HEK293 (cell line): ENCODE measurements around the gene MLX.

ENCODE experiments used
- BCL11B ChIP-seq: fragments of 450-650 bp; formaldehyde crosslinking; IDR thresholded peaks from 2 replicates; pipeline ENCODE4 v1.5.1; 2016; ENCODE audit warnings: low read depth, missing biosample characterization, missing genetic modification characterization
- EGR2 ChIP-seq: fragments of 450-650 bp; formaldehyde crosslinking; IDR thresholded peaks from 2 replicates; pipeline ENCODE4 v1.5.1; 2016; ENCODE audit warnings: low read depth, missing biosample characterization, missing genetic modification characterization
- FEZF1 ChIP-seq: fragments of 450-650 bp; formaldehyde crosslinking; IDR thresholded peaks from 2 replicates; pipeline ENCODE4 v1.5.1; 2016; ENCODE audit warnings: missing biosample characterization, missing genetic modification characterization
- GFI1B ChIP-seq: fragments of 450-650 bp; formaldehyde crosslinking; IDR thresholded peaks from 2 replicates; pipeline ENCODE4 v1.5.1; 2016; ENCODE audit warnings: missing biosample characterization, missing genetic modification characterization
- KLF1 ChIP-seq: fragments of 450-650 bp; formaldehyde crosslinking; IDR thresholded peaks from 2 replicates; pipeline ENCODE4 v1.5.1; 2016; ENCODE audit warnings: missing biosample characterization, missing genetic modification characterization
- KLF17 ChIP-seq: fragments of 450-650 bp; formaldehyde crosslinking; IDR thresholded peaks from 2 replicates; pipeline ENCODE4 v1.5.1; 2016; ENCODE audit warnings: missing biosample characterization, missing genetic modification characterization
- MZF1 ChIP-seq: fragments of 450-650 bp; formaldehyde crosslinking; IDR thresholded peaks from 2 replicates; pipeline ENCODE4 v1.5.1; 2017; ENCODE audit warnings: missing biosample characterization, missing genetic modification characterization, borderline replicate concordance
- OSR2 ChIP-seq: fragments of 450-650 bp; formaldehyde crosslinking; IDR thresholded peaks from 2 replicates; pipeline ENCODE4 v1.5.1; 2016; ENCODE audit warnings: missing biosample characterization, missing genetic modification characterization
- REPIN1 ChIP-seq: fragments of 450-650 bp; formaldehyde crosslinking; IDR thresholded peaks from 2 replicates; pipeline ENCODE4 v1.5.1; 2017; ENCODE audit warnings: missing biosample characterization, missing genetic modification characterization, low read depth
- SCRT1 ChIP-seq: fragments of 450-650 bp; formaldehyde crosslinking; IDR thresholded peaks from 2 replicates; pipeline ENCODE4 v1.5.1; 2016; ENCODE audit warnings: missing biosample characterization, missing genetic modification characterization, borderline replicate concordance
- TSHZ1 ChIP-seq: fragments of 450-650 bp; formaldehyde crosslinking; IDR thresholded peaks from 2 replicates; pipeline ENCODE4 v1.5.1; 2016; ENCODE audit warnings: missing biosample characterization, missing genetic modification characterization, borderline replicate concordance
- WT1 ChIP-seq: fragments of 450-650 bp; formaldehyde crosslinking; IDR thresholded peaks from 2 replicates; pipeline ENCODE4 v1.5.1; 2016; ENCODE audit warnings: missing biosample characterization, missing genetic modification characterization
- ZBTB20 ChIP-seq: fragments of 450-650 bp; formaldehyde crosslinking; IDR thresholded peaks from 2 replicates; pipeline ENCODE4 v1.5.1; 2016; ENCODE audit warnings: missing biosample characterization, missing genetic modification characterization
- ZEB2 ChIP-seq: fragments of 450-650 bp; formaldehyde crosslinking; IDR thresholded peaks from 2 replicates; pipeline ENCODE4 v1.5.1; 2016; ENCODE audit warnings: missing biosample characterization, missing genetic modification characterization
- ZIC2 ChIP-seq: fragments of 450-650 bp; formaldehyde crosslinking; IDR thresholded peaks from 2 replicates; pipeline ENCODE4 v1.5.1; 2016; ENCODE audit warnings: missing biosample characterization, missing genetic modification characterization
- ZNF10 ChIP-seq: fragments of 450-650 bp; formaldehyde crosslinking; IDR thresholded peaks from 2 replicates; pipeline ENCODE4 v1.5.1; 2017; ENCODE audit warnings: missing biosample characterization, missing genetic modification characterization
- ZNF112 ChIP-seq: fragments of 450-650 bp; formaldehyde crosslinking; IDR thresholded peaks from 2 replicates; pipeline ENCODE4 v1.5.0; 2017; ENCODE audit warnings: missing biosample characterization, missing genetic modification characterization
- ZNF155 ChIP-seq: fragments of 450-650 bp; formaldehyde crosslinking; IDR thresholded peaks from 2 replicates; pipeline ENCODE4 v1.5.1; 2016; ENCODE audit warnings: missing biosample characterization, missing genetic modification characterization
- ZNF16 ChIP-seq: fragments of 450-650 bp; formaldehyde crosslinking; IDR thresholded peaks from 2 replicates; pipeline ENCODE4 v1.5.1; 2016; ENCODE audit warnings: low read depth, missing biosample characterization, missing genetic modification characterization
- ZNF184 ChIP-seq: fragments of 450-650 bp; IDR thresholded peaks from 2 replicates; pipeline ENCODE4 v1.5.1; 2018; ENCODE audit warnings: missing biosample characterization, mild to moderate bottlenecking, missing genetic modification characterization
- ZNF2 ChIP-seq: fragments of 450-650 bp; formaldehyde crosslinking; IDR thresholded peaks from 2 replicates; pipeline ENCODE4 v1.5.1; 2016; ENCODE audit warnings: missing biosample characterization, missing genetic modification characterization
- ZNF214 ChIP-seq: fragments of 450-650 bp; formaldehyde crosslinking; IDR thresholded peaks from 2 replicates; pipeline ENCODE4 v1.5.1; 2017; ENCODE audit warnings: missing biosample characterization, mild to moderate bottlenecking, missing genetic modification characterization, borderline replicate concordance
- ZNF23 ChIP-seq: fragments of 450-650 bp; formaldehyde crosslinking; IDR thresholded peaks from 2 replicates; pipeline ENCODE4 v1.5.1; 2016; ENCODE audit warnings: missing biosample characterization, missing genetic modification characterization, borderline replicate concordance
- ZNF248 ChIP-seq: fragments of 450-650 bp; formaldehyde crosslinking; IDR thresholded peaks from 2 replicates; pipeline ENCODE4 v1.5.1; 2017; ENCODE audit warnings: missing biosample characterization, missing genetic modification characterization
- ZNF324 ChIP-seq: fragments of 450-650 bp; formaldehyde crosslinking; IDR thresholded peaks from 2 replicates; pipeline ENCODE4 v1.5.1; 2016; ENCODE audit warnings: missing biosample characterization, missing genetic modification characterization
- ZNF391 ChIP-seq: fragments of 450-650 bp; formaldehyde crosslinking; IDR thresholded peaks from 2 replicates; pipeline ENCODE4 v1.5.1; 2016; ENCODE audit warnings: low read depth, missing biosample characterization, missing genetic modification characterization, borderline replicate concordance
- ZNF416 ChIP-seq: fragments of 450-650 bp; formaldehyde crosslinking; IDR thresholded peaks from 2 replicates; pipeline ENCODE4 v1.5.1; 2016; ENCODE audit warnings: missing biosample characterization, missing genetic modification characterization
- ZNF514 ChIP-seq: fragments of 450-650 bp; formaldehyde crosslinking; IDR thresholded peaks from 2 replicates; pipeline ENCODE4 v1.5.1; 2016; ENCODE audit warnings: missing biosample characterization, missing genetic modification characterization
- ZNF529 ChIP-seq: fragments of 450-650 bp; formaldehyde crosslinking; IDR thresholded peaks from 2 replicates; pipeline ENCODE4 v1.5.1; 2017; ENCODE audit warnings: missing genetic modification characterization, missing biosample characterization; ENCODE audit not compliant: insufficient replicate concordance
- ZNF555 ChIP-seq: fragments of 450-650 bp; formaldehyde crosslinking; conservative IDR thresholded peaks from 2 replicates; pipeline ENCODE4 v1.5.1; 2017; ENCODE audit warnings: missing biosample characterization, mild to moderate bottlenecking, missing genetic modification characterization, inconsistent platforms
- ZNF624 ChIP-seq: fragments of 450-650 bp; formaldehyde crosslinking; IDR thresholded peaks from 2 replicates; pipeline ENCODE4 v1.5.1; 2017; ENCODE audit warnings: missing biosample characterization, missing genetic modification characterization
- ZNF658 ChIP-seq: fragments of 450-650 bp; formaldehyde crosslinking; IDR thresholded peaks from 2 replicates; pipeline ENCODE4; 2016; ENCODE audit warnings: missing biosample characterization, missing genetic modification characterization
- ZNF837 ChIP-seq: fragments of 450-650 bp; formaldehyde crosslinking; IDR thresholded peaks from 2 replicates; pipeline ENCODE4 v1.5.1; 2016; ENCODE audit warnings: missing biosample characterization, missing genetic modification characterization
- ZNF843 ChIP-seq: fragments of 450-650 bp; formaldehyde crosslinking; IDR thresholded peaks from 2 replicates; pipeline ENCODE4 v1.5.1; 2016; ENCODE audit warnings: missing biosample characterization, missing genetic modification characterization
- TF ChIP-seq, protein P1 (sequence below): IDR thresholded peaks from 2 replicates; pipeline ENCODE4 v1.6.1; 2011; ENCODE audit warnings: mild to moderate bottlenecking, low read depth, low read length, borderline replicate concordance
- TF ChIP-seq, protein P2 (sequence below): fragments of 450-650 bp; IDR thresholded peaks from 2 replicates; pipeline ENCODE4 v1.5.1; 2018; ENCODE audit warnings: missing biosample characterization, mild to moderate bottlenecking, missing genetic modification characterization

MLX gene

DNA sequence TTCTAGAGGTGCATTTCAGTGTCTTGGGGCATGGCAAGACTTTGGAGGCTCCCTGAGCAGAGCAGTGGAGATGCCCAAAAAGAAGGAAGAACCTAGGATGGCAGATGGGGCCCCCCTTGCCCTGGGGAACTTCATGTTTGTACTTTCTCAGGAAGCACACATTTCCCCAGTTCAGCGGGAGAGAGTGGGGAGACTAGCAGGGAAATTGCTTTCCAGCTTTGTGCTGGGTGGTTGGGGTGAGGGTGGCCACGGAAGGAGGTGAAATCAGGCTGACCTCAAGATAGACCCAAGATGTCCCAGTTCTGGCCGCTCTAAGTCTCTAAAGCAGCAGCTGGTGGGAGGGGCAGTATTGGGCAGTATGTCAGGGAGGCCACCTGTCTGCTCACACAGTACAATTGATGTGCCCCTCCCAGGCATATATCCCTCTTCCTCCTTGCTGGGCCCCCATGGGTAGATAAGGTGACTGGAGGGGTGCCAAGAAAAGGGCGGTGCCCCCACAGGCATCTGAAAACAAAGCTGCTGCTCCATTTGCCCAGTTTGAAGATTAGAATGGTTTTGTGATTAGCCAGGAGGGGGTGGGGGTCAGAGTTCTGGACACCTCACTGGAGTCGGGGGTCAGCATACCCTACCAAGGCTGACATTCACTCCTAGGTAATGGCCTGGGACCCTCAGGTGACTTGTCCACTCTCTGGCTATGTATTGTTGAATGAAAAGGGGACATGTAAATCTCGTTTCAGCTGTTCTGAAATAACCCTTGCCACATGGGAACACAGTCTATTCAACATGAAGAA, 48.0 kb upstream of the MLX start (continued):
- TF ChIP-seq ZNF214 (tag by site-specific recombination) (no peak), ZNF324 (tag by site-specific recombination) (no peak), ZNF529 (tag by site-specific recombination) (no peak), ZEB2 (tag by site-specific recombination) (no peak), WT1 (tag by site-specific recombination) (no peak), ZNF555 (tag by site-specific recombination) (no peak), SCRT1 (tag by site-specific recombination) (no peak), GFI1B (no peak), EGR2 (tag by site-specific recombination) (no peak), ZNF23 (no peak), ZNF2 (tag by site-specific recombination) (no peak), ZNF184 (no peak), REPIN1 (tag by site-specific recombination) (no peak), ZNF843 (no peak), ZNF16 (tag by site-specific recombination) (no peak), BCL11B (tag by site-specific recombination) (no peak), ZBTB20 (tag by site-specific recombination) (0 out of 2 replicates have a peak, but pooled peaks have one; percentile 19), ZNF658 (tag by site-specific recombination) (no peak), ZNF391 (no peak), ZNF416 (tag by site-specific recombination) (no peak), ZIC2 (peak; percentile 25), KLF1 (tag by site-specific recombination) (peak; percentile 96), FEZF1 (tag by site-specific recombination) (peak; percentile 60), ZNF624 (tag by site-specific recombination) (no peak), ZNF837 (tag by site-specific recombination) (no peak), ZNF514 (tag by site-specific recombination) (no peak), OSR2 (tag by site-specific recombination) (no peak), KLF17 (tag by site-specific recombination) (peak; percentile 84), ZNF112 (tag by site-specific recombination) (no peak), ZNF248 (tag by site-specific recombination) (no peak), MZF1 (tag by site-specific recombination) (no peak), TSHZ1 (tag by site-specific recombination) (no peak), ZNF155 (tag by site-specific recombination) (no peak), ZNF10 (no peak)
- TF ChIP-seq, protein P1, sequence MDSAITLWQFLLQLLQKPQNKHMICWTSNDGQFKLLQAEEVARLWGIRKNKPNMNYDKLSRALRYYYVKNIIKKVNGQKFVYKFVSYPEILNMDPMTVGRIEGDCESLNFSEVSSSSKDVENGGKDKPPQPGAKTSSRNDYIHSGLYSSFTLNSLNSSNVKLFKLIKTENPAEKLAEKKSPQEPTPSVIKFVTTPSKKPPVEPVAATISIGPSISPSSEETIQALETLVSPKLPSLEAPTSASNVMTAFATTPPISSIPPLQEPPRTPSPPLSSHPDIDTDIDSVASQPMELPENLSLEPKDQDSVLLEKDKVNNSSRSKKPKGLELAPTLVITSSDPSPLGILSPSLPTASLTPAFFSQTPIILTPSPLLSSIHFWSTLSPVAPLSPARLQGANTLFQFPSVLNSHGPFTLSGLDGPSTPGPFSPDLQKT = no peak
- TF ChIP-seq, protein P2, sequence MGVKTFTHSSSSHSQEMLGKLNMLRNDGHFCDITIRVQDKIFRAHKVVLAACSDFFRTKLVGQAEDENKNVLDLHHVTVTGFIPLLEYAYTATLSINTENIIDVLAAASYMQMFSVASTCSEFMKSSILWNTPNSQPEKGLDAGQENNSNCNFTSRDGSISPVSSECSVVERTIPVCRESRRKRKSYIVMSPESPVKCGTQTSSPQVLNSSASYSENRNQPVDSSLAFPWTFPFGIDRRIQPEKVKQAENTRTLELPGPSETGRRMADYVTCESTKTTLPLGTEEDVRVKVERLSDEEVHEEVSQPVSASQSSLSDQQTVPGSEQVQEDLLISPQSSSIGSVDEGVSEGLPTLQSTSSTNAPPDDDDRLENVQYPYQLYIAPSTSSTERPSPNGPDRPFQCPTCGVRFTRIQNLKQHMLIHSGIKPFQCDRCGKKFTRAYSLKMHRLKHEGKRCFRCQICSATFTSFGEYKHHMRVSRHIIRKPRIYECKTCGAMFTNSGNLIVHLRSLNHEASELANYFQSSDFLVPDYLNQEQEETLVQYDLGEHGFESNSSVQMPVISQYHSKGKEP (tag by site-specific recombination) = no peak
